Measurements from ENCODE around the gene KCNIP3.

KCNIP3 gene
- 0 to 0.19 (median 0) reads per million in 3 donors for total RNA-seq

- no peaks in the 10 kb centered on the region for H3K36me3 ChIP-seq (ENCODE audit: control insufficient read depth, insufficient read depth, low read length)
- no peak within 1 kb of the TSS for H3K27ac ChIP-seq (ENCODE audit: insufficient read depth, low read length, poor library complexity, severe bottlenecking)
- no peaks in the 10 kb centered on the region for H3K27me3 ChIP-seq (replicated peaks; ENCODE audit: control insufficient read depth, insufficient read depth, low read length, poor library complexity, severe bottlenecking)
- DNase-seq, result no peak
- H3K4me1 ChIP-seq (ENCODE audit: control insufficient read depth, insufficient read depth, low read length, poor library complexity, severe bottlenecking), result no peaks in the 10 kb centered on the region
- H3K9me3 ChIP-seq (ENCODE audit: control insufficient read depth, low read length), result peaks cover 5% of the 10 kb centered on the region
- no peak within 1 kb of the TSS for H3K4me3 ChIP-seq (ENCODE audit: insufficient read depth, low read depth, low read length, poor library complexity, severe bottlenecking)
Measured at GRCh38 chr2:95296880-95297487, at the start of gene KCNIP3. Gene KCNIP3, plus strand, starts transcription at chr2:95297347. Its CDS starts 92 bp downstream, at chr2:95297439.

GRCh38 chr2:95258271-95258670 lies 38.9 kb upstream of the KCNIP3 start:
- Histone ChIP-seq H3K4me3 (ENCODE audit: insufficient read depth, low read depth, low read length, poor library complexity, severe bottlenecking) (no peak overlapping the region), H3K27me3 (replicated peaks; ENCODE audit: control insufficient read depth, insufficient read depth, low read length, poor library complexity, severe bottlenecking) (no peaks in the 10 kb centered on the region), H3K9me3 (ENCODE audit: control insufficient read depth, low read length) (no peaks in the 10 kb centered on the region), H3K27ac (ENCODE audit: insufficient read depth, low read length, poor library complexity, severe bottlenecking) (no peak overlapping the region), H3K4me1 (ENCODE audit: control insufficient read depth, insufficient read depth, low read length, poor library complexity, severe bottlenecking) (no peaks in the 10 kb centered on the region), H3K36me3 (ENCODE audit: control insufficient read depth, insufficient read depth, low read length) (no peaks in the 10 kb centered on the region)
- DNase-seq, result no peak

GRCh38 chr2:95260028-95261023 lies 36.8 kb upstream of the KCNIP3 start:
- H3K36me3 ChIP-seq (ENCODE audit: control insufficient read depth, insufficient read depth, low read length), result no peaks in the 10 kb centered on the region
- H3K4me1 ChIP-seq (ENCODE audit: control insufficient read depth, insufficient read depth, low read length, poor library complexity, severe bottlenecking), result no peaks in the 10 kb centered on the region
- H3K27ac ChIP-seq (ENCODE audit: insufficient read depth, low read length, poor library complexity, severe bottlenecking), result no peak overlapping the region
- no peaks in the 10 kb centered on the region for H3K9me3 ChIP-seq (ENCODE audit: control insufficient read depth, low read length)
- DNase-seq, result no peak
- no peaks in the 10 kb centered on the region for H3K27me3 ChIP-seq (replicated peaks; ENCODE audit: control insufficient read depth, insufficient read depth, low read length, poor library complexity, severe bottlenecking)
- no peak overlapping the region for H3K4me3 ChIP-seq (ENCODE audit: insufficient read depth, low read depth, low read length, poor library complexity, severe bottlenecking)

- no peaks in the 10 kb centered on the region for H3K27me3 ChIP-seq (replicated peaks; ENCODE audit: control insufficient read depth, insufficient read depth, low read length, poor library complexity, severe bottlenecking)
- no peaks in the 10 kb centered on the region for H3K4me1 ChIP-seq (ENCODE audit: control insufficient read depth, insufficient read depth, low read length, poor library complexity, severe bottlenecking)
- no peak for DNase-seq
Measured at GRCh38 chr2:95261602-95262001, 35.5 kb upstream of the KCNIP3 start.

GRCh38 chr2:95262896-95263542 lies 34.1 kb upstream of the KCNIP3 start:
- Histone ChIP-seq H3K27ac (ENCODE audit: insufficient read depth, low read length, poor library complexity, severe bottlenecking) (no peak overlapping the region), H3K36me3 (ENCODE audit: control insufficient read depth, insufficient read depth, low read length) (no peaks in the 10 kb centered on the region), H3K9me3 (ENCODE audit: control insufficient read depth, low read length) (no peaks in the 10 kb centered on the region), H3K4me3 (ENCODE audit: insufficient read depth, low read depth, low read length, poor library complexity, severe bottlenecking) (no peak overlapping the region), H3K27me3 (replicated peaks; ENCODE audit: control insufficient read depth, insufficient read depth, low read length, poor library complexity, severe bottlenecking) (no peaks in the 10 kb centered on the region), H3K4me1 (ENCODE audit: control insufficient read depth, insufficient read depth, low read length, poor library complexity, severe bottlenecking) (no peaks in the 10 kb centered on the region)
- DNase-seq, result no peak

More at GRCh38 chr2:95261602-95262001, 35.5 kb upstream of the KCNIP3 start:
- Histone ChIP-seq H3K4me3 (ENCODE audit: insufficient read depth, low read depth, low read length, poor library complexity, severe bottlenecking) (no peak overlapping the region), H3K27ac (ENCODE audit: insufficient read depth, low read length, poor library complexity, severe bottlenecking) (no peak overlapping the region), H3K36me3 (ENCODE audit: control insufficient read depth, insufficient read depth, low read length) (no peaks in the 10 kb centered on the region), H3K9me3 (ENCODE audit: control insufficient read depth, low read length) (no peaks in the 10 kb centered on the region)

GRCh38 chr2:95264624-95265023 lies 32.5 kb upstream of the KCNIP3 start:
- H3K27ac ChIP-seq (ENCODE audit: insufficient read depth, low read length, poor library complexity, severe bottlenecking), result no peak overlapping the region
- H3K4me1 ChIP-seq (ENCODE audit: control insufficient read depth, insufficient read depth, low read length, poor library complexity, severe bottlenecking), result no peaks in the 10 kb centered on the region
- no peaks in the 10 kb centered on the region for H3K9me3 ChIP-seq (ENCODE audit: control insufficient read depth, low read length)
- DNase-seq, result no peak
- no peaks in the 10 kb centered on the region for H3K36me3 ChIP-seq (ENCODE audit: control insufficient read depth, insufficient read depth, low read length)
- no peak overlapping the region for H3K4me3 ChIP-seq (ENCODE audit: insufficient read depth, low read depth, low read length, poor library complexity, severe bottlenecking)
- no peaks in the 10 kb centered on the region for H3K27me3 ChIP-seq (replicated peaks; ENCODE audit: control insufficient read depth, insufficient read depth, low read length, poor library complexity, severe bottlenecking)

GRCh38 chr2:95265182-95265581 lies 32.0 kb upstream of the KCNIP3 start:
- H3K27me3 ChIP-seq (replicated peaks; ENCODE audit: control insufficient read depth, insufficient read depth, low read length, poor library complexity, severe bottlenecking), result no peaks in the 10 kb centered on the region
- no peaks in the 10 kb centered on the region for H3K4me1 ChIP-seq (ENCODE audit: control insufficient read depth, insufficient read depth, low read length, poor library complexity, severe bottlenecking)
- H3K36me3 ChIP-seq (ENCODE audit: control insufficient read depth, insufficient read depth, low read length), result no peaks in the 10 kb centered on the region
- no peaks in the 10 kb centered on the region for H3K9me3 ChIP-seq (ENCODE audit: control insufficient read depth, low read length)
- no peak overlapping the region for H3K4me3 ChIP-seq (ENCODE audit: insufficient read depth, low read depth, low read length, poor library complexity, severe bottlenecking)
- no peak overlapping the region for H3K27ac ChIP-seq (ENCODE audit: insufficient read depth, low read length, poor library complexity, severe bottlenecking)
- DNase-seq, result no peak

- no peak overlapping the region for H3K4me3 ChIP-seq (ENCODE audit: insufficient read depth, low read depth, low read length, poor library complexity, severe bottlenecking)
- H3K27me3 ChIP-seq (replicated peaks; ENCODE audit: control insufficient read depth, insufficient read depth, low read length, poor library complexity, severe bottlenecking), result no peaks in the 10 kb centered on the region
- no peak overlapping the region for H3K27ac ChIP-seq (ENCODE audit: insufficient read depth, low read length, poor library complexity, severe bottlenecking)
- no peaks in the 10 kb centered on the region for H3K36me3 ChIP-seq (ENCODE audit: control insufficient read depth, insufficient read depth, low read length)
- DNase-seq, result no peak
- no peaks in the 10 kb centered on the region for H3K9me3 ChIP-seq (ENCODE audit: control insufficient read depth, low read length)
- H3K4me1 ChIP-seq (ENCODE audit: control insufficient read depth, insufficient read depth, low read length, poor library complexity, severe bottlenecking), result no peaks in the 10 kb centered on the region
Measured at GRCh38 chr2:95266781-95267430, 30.2 kb upstream of the KCNIP3 start.

GRCh38 chr2:95267458-95268210 lies 29.5 kb upstream of the KCNIP3 start:
- H3K9me3 ChIP-seq (ENCODE audit: control insufficient read depth, low read length), result no peaks in the 10 kb centered on the region
- no peaks in the 10 kb centered on the region for H3K27me3 ChIP-seq (replicated peaks; ENCODE audit: control insufficient read depth, insufficient read depth, low read length, poor library complexity, severe bottlenecking)
- H3K4me1 ChIP-seq (ENCODE audit: control insufficient read depth, insufficient read depth, low read length, poor library complexity, severe bottlenecking), result no peaks in the 10 kb centered on the region
- no peak for DNase-seq
- no peak overlapping the region for H3K4me3 ChIP-seq (ENCODE audit: insufficient read depth, low read depth, low read length, poor library complexity, severe bottlenecking)
- no peaks in the 10 kb centered on the region for H3K36me3 ChIP-seq (ENCODE audit: control insufficient read depth, insufficient read depth, low read length)
- no peak overlapping the region for H3K27ac ChIP-seq (ENCODE audit: insufficient read depth, low read length, poor library complexity, severe bottlenecking)
